ENCODE data around the gene PHTF2. TPM values are rescaled to one million over a fixed set of nuclear protein-coding genes. Genes with fewer than 3 reads are reported as not detected.
A peak's percentile ranks its signal among the peaks of the same experiment; 100 is the strongest.

Gene PHTF2
- total RNA-seq, 1 donor: 28.6 TPM

- Histone ChIP-seq H3K4me1 (ENCODE audit: insufficient read depth, low read length) (peaks cover 21% of the 10 kb centered on the region), H3K4me3 (ENCODE audit: insufficient read depth, low read length) (no peak overlapping the region), H2AFZ (ENCODE audit: low read length) (no peak overlapping the region), H3K4me2 (ENCODE audit: insufficient read depth, low read length) (peak overlapping the region; percentile 85), H3K27ac (ENCODE audit: low read depth, low read length) (no peak overlapping the region), H3K9me3 (ENCODE audit: low read depth, low read length) (no peaks in the 10 kb centered on the region), H4K20me1 (ENCODE audit: insufficient read depth, low read length) (no peaks in the 10 kb centered on the region), H3K79me2 (ENCODE audit: insufficient read depth, low read length) (peaks cover 89% of the 10 kb centered on the region), H3K36me3 (ENCODE audit: insufficient read depth, low read length) (no peaks in the 10 kb centered on the region), H3K27me3 (ENCODE audit: insufficient read depth, low read length) (no peaks in the 10 kb centered on the region)
- TF ChIP-seq CTCF (IDR thresholded peaks at IDR 0.05; ENCODE audit: extremely low read depth, low read depth, low read length): no peak
- no peak for DNase-seq (ENCODE audit: insufficient read length, low spot score, missing footprints)
Measured at GRCh38 chr7:77800730-77801129, 2.2 kb downstream of the PHTF2 start.

- Histone ChIP-seq H3K79me2 (ENCODE audit: insufficient read depth, low read length) (peaks cover 88% of the 10 kb centered on the region), H3K4me2 (ENCODE audit: insufficient read depth, low read length) (no peak overlapping the region), H3K27me3 (ENCODE audit: insufficient read depth, low read length) (no peaks in the 10 kb centered on the region), H3K9me3 (ENCODE audit: low read depth, low read length) (no peaks in the 10 kb centered on the region), H3K36me3 (ENCODE audit: insufficient read depth, low read length) (no peaks in the 10 kb centered on the region), H3K4me3 (ENCODE audit: insufficient read depth, low read length) (no peak overlapping the region), H3K27ac (ENCODE audit: low read depth, low read length) (no peak overlapping the region), H4K20me1 (ENCODE audit: insufficient read depth, low read length) (no peaks in the 10 kb centered on the region), H2AFZ (ENCODE audit: low read length) (no peak overlapping the region), H3K4me1 (ENCODE audit: insufficient read depth, low read length) (peaks cover 10% of the 10 kb centered on the region)
- DNase-seq (ENCODE audit: insufficient read length, low spot score, missing footprints): no peak
- TF ChIP-seq CTCF (IDR thresholded peaks at IDR 0.05; ENCODE audit: extremely low read depth, low read depth, low read length): no peak
Measured at GRCh38 chr7:77802557-77803405, 4.2 kb downstream of the PHTF2 start.

GRCh38 chr7:77806425-77806824 lies 7.9 kb downstream of the PHTF2 start:
- Histone ChIP-seq H3K4me1 (ENCODE audit: insufficient read depth, low read length) (peaks cover 1% of the 10 kb centered on the region), H2AFZ (ENCODE audit: low read length) (no peak overlapping the region), H3K36me3 (ENCODE audit: insufficient read depth, low read length) (no peaks in the 10 kb centered on the region), H3K4me3 (ENCODE audit: insufficient read depth, low read length) (no peak overlapping the region), H4K20me1 (ENCODE audit: insufficient read depth, low read length) (no peaks in the 10 kb centered on the region), H3K27me3 (ENCODE audit: insufficient read depth, low read length) (no peaks in the 10 kb centered on the region), H3K4me2 (ENCODE audit: insufficient read depth, low read length) (no peak overlapping the region), H3K9me3 (ENCODE audit: low read depth, low read length) (no peaks in the 10 kb centered on the region), H3K27ac (ENCODE audit: low read depth, low read length) (no peak overlapping the region), H3K79me2 (ENCODE audit: insufficient read depth, low read length) (peaks cover 95% of the 10 kb centered on the region)
- no peak for DNase-seq (ENCODE audit: insufficient read length, low spot score, missing footprints)
- no peak for TF ChIP-seq CTCF (IDR thresholded peaks at IDR 0.05; ENCODE audit: extremely low read depth, low read depth, low read length)

GRCh38 chr7:77808517-77808916 lies 9.9 kb downstream of the PHTF2 start:
- no peak for TF ChIP-seq CTCF (IDR thresholded peaks at IDR 0.05; ENCODE audit: extremely low read depth, low read depth, low read length)
- Histone ChIP-seq H3K4me3 (ENCODE audit: insufficient read depth, low read length) (no peak overlapping the region), H3K79me2 (ENCODE audit: insufficient read depth, low read length) (peaks cover 87% of the 10 kb centered on the region), H3K27me3 (ENCODE audit: insufficient read depth, low read length) (no peaks in the 10 kb centered on the region), H3K4me2 (ENCODE audit: insufficient read depth, low read length) (no peak overlapping the region), H3K4me1 (ENCODE audit: insufficient read depth, low read length) (peaks cover 12% of the 10 kb centered on the region), H3K36me3 (ENCODE audit: insufficient read depth, low read length) (no peaks in the 10 kb centered on the region), H3K9me3 (ENCODE audit: low read depth, low read length) (no peaks in the 10 kb centered on the region), H3K27ac (ENCODE audit: low read depth, low read length) (no peak overlapping the region), H2AFZ (ENCODE audit: low read length) (no peak overlapping the region), H4K20me1 (ENCODE audit: insufficient read depth, low read length) (no peaks in the 10 kb centered on the region)
- DNase-seq (ENCODE audit: insufficient read length, low spot score, missing footprints): no peak
